Left ventricle myocardium inferior (tissue), 1 donor: ENCODE measurements around the gene DKKL1. TPM values are rescaled to one million over a fixed set of nuclear protein-coding genes. Genes with fewer than 3 reads are reported as not detected.

Experiments
- DNase-seq: peaks from one replicate; pipeline ENCODE4 v3.0.0-alpha.2; 2020
- H3K27ac ChIP-seq: fragments of 200-600 bp; replicated peaks from 2 replicates; pipeline ENCODE4 v1.8.0; 2021
- H3K27me3 ChIP-seq: fragments of 200-600 bp; 2 replicates; pipeline ENCODE4 v1.8.0; 2021; ENCODE audit warnings: low read depth
- H3K36me3 ChIP-seq: fragments of 200-600 bp; 2 replicates; pipeline ENCODE4 v1.8.0; 2021
- H3K4me1 ChIP-seq: fragments of 200-600 bp; 2 replicates; pipeline ENCODE4 v1.8.0; 2021
- H3K4me3 ChIP-seq: fragments of 200-600 bp; 2 replicates; pipeline ENCODE4 v1.8.0; 2021; ENCODE audit warnings: mild to moderate bottlenecking, moderate library complexity
- H3K9me3 ChIP-seq: fragments of 200-600 bp; replicated peaks from 2 replicates; pipeline ENCODE4 v1.8.0; 2021
- CTCF ChIP-seq: fragments of 200-600 bp; IDR thresholded peaks from 2 replicates; pipeline ENCODE4 v1.8.0; 2021; ENCODE audit warnings: antibody characterized with exemption, mild to moderate bottlenecking, borderline replicate concordance
- intact Hi-C: fragments of 100-400 bp; cut with micrococcal nuclease; formaldehyde crosslinking; loops from one replicate; pipeline ENCODE4 v1.11.0; 2022
- total RNA-seq: library from RNA; stranded (reverse); fragmentation: NEBNext Ultra II Directional; extraction: Animal tissue kit (Norgen Biotek cat#: 25700); gene quantifications from one replicate; pipeline ENCODE4 v1.2.1, GENCODE V29; 2021
- donor health status: DM: no; HTN: yes; CAD: no; lungs with severe emphysema.

Gene DKKL1
- total RNA-seq, 1 donor from 2014 or later, result not detected

- H3K9me3 ChIP-seq, result no peaks in the 10 kb centered on the region
- no peak for DNase-seq
- no peaks in the 10 kb centered on the region for H3K36me3 ChIP-seq
- no peak for TF ChIP-seq CTCF
- H3K27ac ChIP-seq, result no peak overlapping the region
- no peak overlapping the region for H3K4me3 ChIP-seq
- intact Hi-C loops, result no loop called here
- H3K4me1 ChIP-seq, result no peaks in the 10 kb centered on the region
- H3K27me3 ChIP-seq, result peaks cover 42% of the 10 kb centered on the region
Measured at GRCh38 chr19:49400029-49400428, 36.4 kb downstream of the DKKL1 start.

- Histone ChIP-seq H3K27me3 (peaks cover 30% of the 10 kb centered on the region), H3K4me3 (no peak overlapping the region), H3K4me1 (no peaks in the 10 kb centered on the region), H3K27ac (no peak overlapping the region), H3K9me3 (no peaks in the 10 kb centered on the region), H3K36me3 (no peaks in the 10 kb centered on the region)
- intact Hi-C loops, result no loop called here
- DNase-seq, result no peak
- no peak for TF ChIP-seq CTCF
Measured at GRCh38 chr19:49403404-49404187, 39.9 kb downstream of the DKKL1 start.

- Histone ChIP-seq H3K9me3 (no peaks in the 10 kb centered on the region), H3K4me3 (no peak overlapping the region), H3K27ac (no peak overlapping the region), H3K4me1 (no peaks in the 10 kb centered on the region), H3K27me3 (peaks cover 32% of the 10 kb centered on the region), H3K36me3 (no peaks in the 10 kb centered on the region)
- intact Hi-C loops, result no loop called here
- TF ChIP-seq CTCF, result no peak
- no peak for DNase-seq
Measured at GRCh38 chr19:49407079-49407478, 43.4 kb downstream of the DKKL1 start.

GRCh38 chr19:49407482-49408015 is 43.9 kb downstream of the DKKL1 start:
- intact Hi-C loops, result no loop called here
- H3K36me3 ChIP-seq, result no peaks in the 10 kb centered on the region
- H3K4me3 ChIP-seq, result no peak overlapping the region
- DNase-seq, result no peak
- peaks cover 32% of the 10 kb centered on the region for H3K27me3 ChIP-seq
- H3K4me1 ChIP-seq, result no peaks in the 10 kb centered on the region
- no peaks in the 10 kb centered on the region for H3K9me3 ChIP-seq
- H3K27ac ChIP-seq, result no peak overlapping the region
- TF ChIP-seq CTCF, result no peak

- Histone ChIP-seq H3K27me3 (peaks cover 45% of the 10 kb centered on the region), H3K4me1 (no peaks in the 10 kb centered on the region), H3K36me3 (no peaks in the 10 kb centered on the region), H3K27ac (no peak overlapping the region), H3K9me3 (no peaks in the 10 kb centered on the region), H3K4me3 (no peak overlapping the region)
- no peak for TF ChIP-seq CTCF
- no peak for DNase-seq
- intact Hi-C loops, result no loop called here
Measured at GRCh38 chr19:49408816-49409440, 45.3 kb downstream of the DKKL1 start.
